GM21381 (cell line): ENCODE measurements around the gene FCHSD2.

ENCODE experiments used
- ATAC-seq: cut with Tn5 transposase; IDR thresholded peaks from one replicate; pipeline ENCODE4 v1.9.1; 2021; ENCODE audit warnings: mild to moderate bottlenecking, moderate library complexity; ENCODE audit not compliant: unreplicated experiment

Gene FCHSD2

DNA sequence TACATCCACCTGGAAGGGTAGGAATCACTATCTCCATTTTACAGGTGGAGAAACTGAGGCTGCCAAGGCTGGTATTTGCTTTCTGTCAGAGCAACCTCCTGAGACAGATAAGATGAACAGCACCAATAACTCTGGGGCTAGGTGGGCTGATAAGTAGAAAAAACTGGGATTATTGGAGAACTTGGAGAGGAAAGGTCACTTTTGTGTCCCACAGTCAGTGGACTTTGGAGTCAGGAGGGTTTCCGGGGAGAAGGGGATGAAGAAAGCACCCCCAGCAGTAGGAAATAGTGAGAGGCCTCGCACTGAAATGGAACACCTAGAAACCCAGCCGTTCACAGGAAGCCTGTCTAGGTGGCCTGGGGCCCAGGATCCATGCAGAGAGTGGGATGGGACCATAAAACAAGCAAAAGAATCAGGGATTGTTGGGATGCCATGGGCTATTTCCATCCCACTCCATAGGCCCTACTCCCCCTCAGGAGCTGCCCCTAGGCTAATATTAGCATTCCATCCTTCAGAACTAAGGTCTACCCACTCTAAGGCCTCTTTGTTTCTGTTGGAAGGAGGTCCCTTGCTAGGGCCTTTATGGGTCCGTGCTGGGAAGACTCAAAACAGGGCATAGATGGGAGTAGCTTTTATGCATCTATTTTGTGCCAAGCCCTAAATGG lies 31.0 kb upstream of the FCHSD2 start:
- no peak for ATAC-seq

DNA sequence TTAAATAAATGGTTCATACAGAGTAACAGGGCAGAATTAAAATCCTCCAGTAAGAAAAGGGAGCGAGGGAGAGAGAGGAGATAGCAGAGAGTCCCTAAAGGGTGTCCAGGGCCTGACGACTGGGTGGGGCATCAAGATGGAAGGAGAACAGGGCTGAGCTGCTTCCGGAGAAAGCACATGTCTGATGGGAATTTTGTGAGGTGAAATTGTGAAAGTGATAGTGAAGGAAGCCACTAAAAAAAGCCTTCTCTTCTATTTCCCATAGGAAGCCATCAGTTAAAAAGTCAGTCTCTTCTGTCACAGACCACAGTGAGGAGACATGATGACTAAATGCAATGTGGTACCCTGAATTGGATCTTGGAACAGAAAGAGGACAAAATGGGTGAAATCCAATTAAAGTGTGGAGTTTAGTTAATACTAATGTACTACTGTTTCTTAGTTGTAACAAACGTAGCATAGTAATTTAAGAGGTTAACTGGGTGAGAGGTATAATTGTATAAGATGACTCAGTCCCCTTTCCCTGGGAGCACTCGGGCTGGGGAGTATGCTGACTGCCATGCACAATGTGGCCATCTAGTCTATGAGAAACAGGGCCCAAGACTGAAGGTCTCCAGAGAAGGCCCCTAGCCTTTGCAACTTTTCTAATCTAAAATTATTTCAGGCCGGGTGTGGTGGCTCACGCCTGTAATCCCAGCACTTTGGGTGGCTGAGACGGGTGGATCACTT lies 29.5 kb upstream of the FCHSD2 start:
- ATAC-seq, result no peak

- no peak for ATAC-seq
These were observed 28.0 kb upstream of the FCHSD2 start for GRCh38 chr11:73170140-73170539.

DNA sequence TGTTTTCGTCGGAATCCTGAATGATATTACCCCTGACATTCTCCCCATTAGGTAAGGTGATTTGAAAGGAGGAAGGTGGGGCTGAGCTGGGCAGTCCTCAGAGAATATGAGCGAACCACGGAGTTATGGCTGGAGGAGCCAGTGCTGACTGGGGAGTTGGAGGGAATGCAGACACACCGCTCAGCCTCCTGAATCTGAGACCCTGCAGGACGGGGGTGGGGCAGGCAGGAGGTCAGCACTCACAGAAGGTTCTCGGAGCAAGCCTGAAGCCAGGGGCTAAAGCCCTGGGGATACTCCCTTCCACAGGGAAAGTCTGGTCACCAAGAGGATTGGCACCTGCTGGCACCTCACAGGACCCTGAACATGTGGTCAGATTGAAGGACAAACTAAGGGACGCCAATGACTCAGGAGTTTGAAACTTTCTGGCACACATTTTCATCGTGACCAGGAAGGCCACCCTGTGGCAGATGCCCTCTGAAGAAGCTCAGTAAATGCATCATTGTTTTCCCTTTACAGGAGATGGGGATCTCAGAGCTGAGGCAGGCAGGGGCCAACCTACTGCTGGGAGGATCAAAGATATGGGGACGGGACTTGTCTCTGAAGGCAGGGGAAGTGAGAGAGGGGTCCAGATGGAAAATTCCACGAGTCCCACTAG lies 26.9 kb upstream of the FCHSD2 start:
- no peak for ATAC-seq

DNA sequence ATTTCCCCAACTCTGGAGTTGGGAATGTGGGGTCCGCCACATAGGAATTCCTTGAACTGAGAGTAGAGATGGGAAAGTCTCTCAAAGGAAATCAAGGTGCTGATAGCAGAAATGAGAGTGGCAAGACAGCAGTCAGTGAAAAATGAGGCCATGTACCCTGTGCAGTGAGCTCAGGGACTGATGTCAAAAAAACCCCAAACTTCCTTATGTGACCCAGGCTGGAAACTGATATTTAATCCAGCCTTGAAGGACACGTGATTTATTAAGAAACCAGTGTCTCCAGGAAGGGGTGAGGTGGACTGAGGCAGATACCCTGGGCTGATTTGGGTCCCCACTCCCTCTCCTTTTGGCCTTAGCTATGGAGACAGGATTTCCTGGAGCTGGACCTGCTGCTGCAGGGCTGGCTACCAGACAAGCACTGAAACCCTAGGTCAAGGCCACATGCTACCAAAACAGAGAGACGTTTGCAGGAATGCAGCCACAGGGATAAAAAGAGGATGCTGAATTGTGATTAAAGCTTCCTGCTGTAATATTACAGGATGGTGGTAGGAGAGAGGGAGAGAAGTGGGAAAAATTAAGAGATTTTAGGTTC lies 25.3 kb upstream of the FCHSD2 start:
- no peak for ATAC-seq

GRCh38 chr11:73164803-73165540 lies 22.9 kb upstream of the FCHSD2 start:
- ATAC-seq, result no peak

DNA sequence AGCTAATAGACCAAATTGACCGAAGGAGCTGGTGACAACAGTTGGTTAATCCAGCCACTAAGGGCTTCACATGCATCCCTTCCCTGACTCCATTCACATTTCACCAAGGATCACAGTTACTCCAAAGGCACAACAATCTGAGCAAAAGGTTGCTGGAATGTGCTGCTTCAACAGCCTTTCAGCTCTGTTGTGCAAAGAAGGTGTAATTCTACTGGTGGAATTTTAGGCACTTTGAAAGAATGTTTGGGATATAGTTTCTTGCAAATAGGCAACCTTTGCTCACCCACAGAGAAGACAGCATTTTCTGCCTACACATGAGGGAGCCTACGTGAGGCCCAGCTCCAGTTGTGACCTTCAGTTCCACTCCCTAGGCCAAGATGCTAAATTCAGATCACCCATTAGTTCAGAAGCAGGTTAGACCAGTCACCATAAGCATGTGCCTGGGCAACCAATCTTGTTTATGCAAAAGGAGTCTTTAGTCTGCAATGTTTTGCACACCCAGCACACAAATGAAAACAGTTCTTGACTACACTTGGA lies 21.6 kb upstream of the FCHSD2 start:
- ATAC-seq, result no peak

DNA sequence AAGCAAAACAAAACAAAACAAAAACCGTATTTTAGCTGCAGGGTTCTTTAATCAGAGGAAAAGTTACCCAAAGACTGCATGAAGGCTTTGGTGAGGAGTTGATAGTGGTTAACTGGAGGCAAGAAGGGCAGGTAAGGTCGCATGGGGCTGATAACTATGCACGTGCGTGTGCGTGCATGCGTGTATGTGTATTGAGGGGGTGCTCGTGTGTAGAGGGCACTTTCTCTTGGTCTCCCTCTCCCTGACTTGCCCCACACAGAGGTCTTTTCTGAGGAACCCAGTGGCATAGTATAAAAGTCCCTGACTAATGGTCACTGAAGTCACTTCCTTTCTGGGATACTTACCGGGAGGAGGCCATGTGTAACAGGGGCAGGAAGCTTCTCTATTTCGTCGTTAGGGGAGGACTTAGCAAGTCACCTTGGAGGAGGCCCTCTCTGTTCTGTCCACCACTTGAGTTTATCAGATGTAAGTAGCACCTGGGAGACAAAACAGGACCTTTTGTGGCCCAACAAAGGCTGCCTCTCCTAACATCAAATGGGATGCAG lies 20.1 kb upstream of the FCHSD2 start:
- no peak for ATAC-seq

DNA sequence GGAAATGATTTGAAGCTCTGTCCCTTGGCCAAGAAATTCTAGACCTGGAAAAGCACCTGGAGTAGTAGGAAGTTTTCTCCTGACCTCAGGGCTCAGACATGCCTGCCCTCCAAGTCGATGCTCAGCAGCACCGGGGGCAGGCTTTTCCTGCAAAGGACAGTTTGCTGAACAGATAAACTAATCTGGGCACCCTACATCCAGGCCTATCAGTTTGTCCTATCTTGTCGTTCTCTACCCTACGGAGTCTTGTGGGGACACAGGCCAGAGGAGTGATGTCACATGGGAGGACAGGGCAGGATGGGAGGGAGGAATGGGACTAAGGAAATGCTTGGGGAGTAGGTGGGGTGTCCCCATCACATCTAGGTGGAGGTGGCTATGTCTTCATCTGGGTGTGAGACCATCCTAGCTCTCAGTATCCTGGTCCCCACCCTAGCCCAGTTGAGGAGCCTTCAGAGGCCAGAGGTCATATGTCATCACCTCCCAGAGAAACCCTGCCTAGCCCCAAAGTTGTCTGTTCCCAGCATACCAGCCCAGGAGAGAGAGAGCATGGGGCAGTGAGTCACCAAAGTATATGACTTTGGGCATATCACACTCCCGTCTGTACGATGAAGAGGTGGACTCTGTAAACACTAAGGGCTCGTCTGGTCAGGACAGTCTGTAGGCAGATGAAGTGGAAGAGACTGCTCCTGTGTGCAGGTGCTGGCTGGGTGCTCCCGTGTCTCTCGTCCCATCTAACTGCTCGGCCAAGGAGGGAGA lies 18.1 kb upstream of the FCHSD2 start:
- no peak for ATAC-seq

DNA sequence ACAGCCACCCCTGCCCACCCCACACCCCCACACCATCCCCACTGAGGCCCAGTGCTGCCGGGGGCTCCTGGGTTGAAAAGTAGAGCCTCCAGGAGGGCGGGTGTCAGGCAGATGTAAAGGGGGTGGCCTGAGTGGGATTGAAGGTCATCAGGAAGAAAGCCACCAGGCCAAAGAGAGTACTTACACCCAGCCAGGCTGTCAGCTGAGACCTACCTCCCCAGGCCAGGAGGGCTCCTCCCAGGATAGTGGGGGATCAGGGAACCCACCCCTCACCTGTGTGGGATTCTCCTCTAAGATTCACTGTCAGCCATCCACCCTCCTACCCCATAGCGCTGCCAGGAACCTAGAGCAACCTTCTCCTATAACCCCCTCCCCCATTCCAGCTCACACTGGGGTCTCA lies 17.2 kb upstream of the FCHSD2 start:
- no peak for ATAC-seq

- ATAC-seq, result no peak
These were observed 16.4 kb upstream of the FCHSD2 start for GRCh38 chr11:73158356-73159051.

DNA sequence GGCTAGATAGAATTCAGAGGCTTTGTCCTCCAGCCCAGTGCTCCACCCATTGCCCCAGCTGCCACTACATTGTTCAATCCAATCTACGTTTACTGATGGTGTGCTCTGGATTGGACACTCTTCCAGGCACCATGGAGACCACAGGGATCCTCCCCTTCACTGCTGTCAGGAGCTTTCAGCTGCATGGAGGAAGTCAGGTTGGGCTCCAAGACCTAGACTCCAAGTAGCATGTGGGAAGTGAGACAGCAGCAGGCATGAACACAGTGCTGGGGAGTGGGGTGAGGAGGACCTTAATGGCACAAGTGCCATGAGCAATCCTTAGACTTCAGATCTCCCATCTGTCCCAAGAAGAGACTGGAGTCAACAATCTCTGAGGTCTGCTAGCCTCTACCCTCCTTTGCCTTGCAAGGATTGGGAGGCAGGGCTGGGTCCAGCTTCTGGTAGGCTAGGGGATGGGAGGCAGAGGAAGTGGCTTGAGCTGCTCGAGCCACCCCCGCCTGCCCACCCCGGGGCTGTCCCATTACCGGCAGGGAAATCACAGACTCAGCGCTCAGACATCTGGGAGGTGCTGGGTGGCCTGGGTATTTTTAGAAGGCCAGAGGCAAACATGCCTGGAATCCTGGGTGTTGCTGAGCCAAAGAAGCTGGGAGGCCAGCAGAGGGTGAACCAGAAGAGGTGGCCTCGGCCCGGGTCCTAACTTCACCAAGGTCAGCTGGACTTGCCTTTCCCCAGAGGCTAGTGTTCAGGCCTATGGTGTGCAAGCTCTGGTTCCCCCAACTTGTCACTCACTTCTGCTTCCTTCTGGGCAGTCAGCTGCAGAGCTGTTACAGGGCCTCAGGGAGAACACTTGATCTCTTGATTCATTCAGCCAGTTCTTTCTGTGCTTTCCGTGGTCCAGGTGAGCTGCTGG lies 15.2 kb upstream of the FCHSD2 start:
- ATAC-seq, result no peak

GRCh38 chr11:73156686-73157085 lies 14.6 kb upstream of the FCHSD2 start:
- ATAC-seq, result no peak

GRCh38 chr11:73156114-73156513 lies 14.0 kb upstream of the FCHSD2 start:
- no peak for ATAC-seq

GRCh38 chr11:73155102-73155501 lies 13.0 kb upstream of the FCHSD2 start:
- no peak for ATAC-seq

DNA sequence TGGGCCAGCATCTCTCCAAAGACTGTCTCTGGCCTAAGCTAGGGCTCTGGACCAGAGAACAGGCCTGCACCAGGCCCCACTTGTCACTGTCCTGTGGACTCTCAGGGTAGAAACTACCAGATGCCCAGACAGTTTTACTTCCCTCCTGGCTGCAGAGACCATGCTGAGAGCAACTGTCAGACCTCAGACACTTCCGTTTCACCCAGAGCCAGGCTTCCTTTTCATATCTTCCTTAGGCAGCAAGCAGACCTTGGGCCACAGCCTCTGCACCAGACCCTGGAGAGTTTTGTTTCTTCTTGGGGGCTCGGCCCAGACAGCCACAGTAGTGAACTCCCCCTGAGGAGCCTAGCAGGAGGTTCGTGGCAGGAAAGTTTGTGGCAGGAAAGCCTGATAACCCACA lies 12.1 kb upstream of the FCHSD2 start:
- peak; percentile 49 for ATAC-seq

DNA sequence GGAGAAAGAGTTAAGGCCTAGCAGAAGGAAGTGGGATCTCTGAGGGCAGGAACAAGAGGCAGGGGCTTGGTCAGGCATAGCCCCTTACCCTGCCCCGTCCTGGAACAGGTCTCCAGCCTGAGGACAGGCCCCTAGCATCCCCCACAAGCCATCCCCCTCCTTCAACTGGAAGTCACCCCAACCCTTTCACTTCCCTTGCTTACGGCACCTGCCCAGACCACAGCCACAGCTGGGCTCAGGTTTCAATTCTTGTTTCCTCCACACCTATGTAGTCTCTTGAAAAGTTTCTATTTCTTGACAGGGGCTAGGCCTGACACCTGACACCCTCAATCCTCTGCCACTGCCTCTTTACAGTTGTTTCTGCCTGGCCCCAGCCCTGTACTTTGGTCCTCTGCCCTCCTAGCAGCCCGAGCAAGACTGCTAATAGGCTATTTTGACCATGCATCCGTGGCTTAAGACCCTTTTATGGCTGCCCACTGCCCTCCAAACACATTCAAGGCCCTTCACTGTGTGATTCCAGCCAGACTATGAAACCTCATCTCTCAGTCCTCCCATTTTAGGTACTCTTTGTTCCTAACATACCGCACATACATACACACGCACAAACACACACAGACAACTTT lies 10.9 kb upstream of the FCHSD2 start:
- peak; percentile 62 for ATAC-seq
